Karpas-422 (cell line): ENCODE results near the gene TMEM161A. TPM values are rescaled to one million over a fixed set of nuclear protein-coding genes. Genes with fewer than 3 reads are reported as not detected.
A peak's percentile ranks its signal among the peaks of the same experiment; 100 is the strongest.
"Not testable (repeated sequence)": the region's sequence is repeated elsewhere in the genome, so short reads cannot be mapped to it uniquely, and the experiment has no call there.

ENCODE experiments used
- DNase-seq: peaks from one replicate; pipeline ENCODE4 v3.0.0-alpha.2; 2015
- H2AFZ ChIP-seq: fragments of 200-600 bp; sonication (generic); 2 replicates; pipeline ENCODE4 v1.6.1; 2014; ENCODE audit warnings: antibody characterized with exemption, low read length, mixed read lengths
- H3K27ac ChIP-seq: fragments of 200-600 bp; sonication (generic); 2 replicates; pipeline ENCODE4 v1.5.1; 2014; ENCODE audit warnings: mild to moderate bottlenecking, low read length, moderate library complexity
- H3K27me3 ChIP-seq: fragments of 200-600 bp; sonication (generic); 2 replicates; pipeline ENCODE4 v1.6.1; 2014; ENCODE audit warnings: low read length, mixed read lengths
- H3K36me3 ChIP-seq: fragments of 200-600 bp; sonication (generic); 2 replicates; pipeline ENCODE4 v1.6.1; 2014; ENCODE audit warnings: low read length, mixed read lengths; ENCODE audit not compliant: insufficient read depth
- H3K4me1 ChIP-seq: fragments of 200-600 bp; sonication (generic); 2 replicates; pipeline ENCODE4 v1.6.1; 2014; ENCODE audit warnings: mild to moderate bottlenecking, low read length, mixed read lengths
- H3K4me2 ChIP-seq: fragments of 200-600 bp; sonication (generic); 2 replicates; pipeline ENCODE4 v1.6.1; 2014; ENCODE audit warnings: low read length, low read depth, mild to moderate bottlenecking; ENCODE audit not compliant: poor library complexity, severe bottlenecking
- H3K4me3 ChIP-seq: fragments of 200-600 bp; sonication (generic); 2 replicates; pipeline ENCODE4 v1.5.1; 2014; ENCODE audit warnings: mild to moderate bottlenecking, antibody characterized with exemption, low read length, mixed read lengths
- H3K79me2 ChIP-seq: fragments of 200-600 bp; sonication (generic); 2 replicates; pipeline ENCODE4 v1.6.1; 2014; ENCODE audit warnings: mild to moderate bottlenecking, low read length, mixed read lengths
- H3K9ac ChIP-seq: fragments of 200-600 bp; sonication (generic); 2 replicates; pipeline ENCODE4 v1.6.0; 2014; ENCODE audit warnings: low read length
- H3K9me2 ChIP-seq: fragments of 200-600 bp; sonication (generic), shearing (Covaris generic); replicated peaks from 2 replicates; pipeline ENCODE4 v1.6.0; 2014; ENCODE audit warnings: mild to moderate bottlenecking, low read length, moderate library complexity; ENCODE audit not compliant: insufficient read depth
- H3K9me3 ChIP-seq: fragments of 300-700, 200-600 bp; sonication (generic); 2 replicates; pipeline ENCODE4 v1.6.1; 2014; ENCODE audit warnings: low read length, mixed read lengths
- H4K20me1 ChIP-seq: fragments of 200-600 bp; sonication (generic); 2 replicates; pipeline ENCODE4 v1.6.1; 2014; ENCODE audit warnings: mild to moderate bottlenecking, antibody characterized with exemption, low read length, low read depth; ENCODE audit not compliant: insufficient read depth
- total RNA-seq: library from RNA; depleted of rRNA; stranded (reverse); fragments of >200 nt; shearing (Covaris generic); gene quantifications from 2 replicates; pipeline ENCODE4 v1.2.3, GENCODE V29; 2014; ENCODE audit warnings: low replicate concordance

TMEM161A gene
- total RNA-seq, 1 experiment from 2014 or later, result 24.9 TPM

GRCh38 chr19:19105365-19106055 lies 32.8 kb downstream of the TMEM161A start:
- Histone ChIP-seq H3K27me3 (no peaks in the 10 kb centered on the region), H3K9ac (peak overlapping the region; percentile 48; the same call in 1 of the 2 replicates), H3K9me3 (no peaks in the 10 kb centered on the region), H3K27ac (no peak overlapping the region), H3K9me2 (no peaks in the 10 kb centered on the region), H3K36me3 (no peaks in the 10 kb centered on the region), H3K4me2 (peak overlapping the region; percentile 77), H3K4me1 (peaks cover 15% of the 10 kb centered on the region), H3K4me3 (peak overlapping the region; percentile 61; the same call in 1 of the 2 replicates), H3K79me2 (no peaks in the 10 kb centered on the region), H4K20me1 (no peaks in the 10 kb centered on the region), H2AFZ (peak overlapping the region; percentile 95; the same call in 1 of the 2 replicates)
- DNase-seq, result peak; percentile 64

GRCh38 chr19:19103167-19103566 lies 35.1 kb downstream of the TMEM161A start:
- Histone ChIP-seq H3K4me3 (no peak overlapping the region), H3K36me3 (no peaks in the 10 kb centered on the region), H3K9me2 (no peaks in the 10 kb centered on the region), H2AFZ (no peak overlapping the region), H3K9me3 (no peaks in the 10 kb centered on the region), H3K9ac (no peak overlapping the region), H3K27me3 (no peaks in the 10 kb centered on the region), H3K27ac (no peak overlapping the region), H3K4me1 (peaks cover 15% of the 10 kb centered on the region), H4K20me1 (no peaks in the 10 kb centered on the region), H3K79me2 (no peaks in the 10 kb centered on the region), H3K4me2 (no peak overlapping the region)
- DNase-seq, result no peak

- DNase-seq, H2AFZ ChIP-seq, H4K20me1 ChIP-seq, H3K4me3 ChIP-seq, H3K79me2 ChIP-seq, H3K36me3 ChIP-seq, H3K27me3 ChIP-seq, H3K9me3 ChIP-seq, H3K9ac ChIP-seq, H3K27ac ChIP-seq, H3K9me2 ChIP-seq, H3K4me2 ChIP-seq: not testable (repeated sequence)
- peaks cover 15% of the 10 kb centered on the region for H3K4me1 ChIP-seq
Measured at GRCh38 chr19:19102566-19102965, 35.7 kb downstream of the TMEM161A start.

GRCh38 chr19:19101540-19101939 lies 36.7 kb downstream of the TMEM161A start:
- Histone ChIP-seq H3K4me1 (peaks cover 15% of the 10 kb centered on the region), H3K36me3 (no peaks in the 10 kb centered on the region)

GRCh38 chr19:19098703-19099632 lies 39.3 kb downstream of the TMEM161A start:
- Histone ChIP-seq H3K79me2 (no peaks in the 10 kb centered on the region), H3K4me1 (no peaks in the 10 kb centered on the region), H3K9me2 (no peaks in the 10 kb centered on the region), H2AFZ (no peak overlapping the region), H3K36me3 (no peaks in the 10 kb centered on the region), H4K20me1 (no peaks in the 10 kb centered on the region), H3K9me3 (no peaks in the 10 kb centered on the region), H3K27me3 (no peaks in the 10 kb centered on the region), H3K4me3 (no peak overlapping the region), H3K4me2 (no peak overlapping the region), H3K9ac (no peak overlapping the region), H3K27ac (no peak overlapping the region)
- no peak for DNase-seq

More at GRCh38 chr19:19101540-19101939, 36.7 kb downstream of the TMEM161A start:
- Histone ChIP-seq H2AFZ (no peak overlapping the region), H3K9me2 (no peaks in the 10 kb centered on the region), H3K27me3 (no peaks in the 10 kb centered on the region), H3K4me3 (no peak overlapping the region), H3K79me2 (no peaks in the 10 kb centered on the region), H4K20me1 (no peaks in the 10 kb centered on the region), H3K27ac (no peak overlapping the region), H3K4me2 (no peak overlapping the region), H3K9me3 (no peaks in the 10 kb centered on the region), H3K9ac (no peak overlapping the region)
- DNase-seq, result no peak

GRCh38 chr19:19098084-19098702 lies 40.1 kb downstream of the TMEM161A start:
- H3K9me2 ChIP-seq, result no peaks in the 10 kb centered on the region
- no peaks in the 10 kb centered on the region for H3K4me1 ChIP-seq
- H3K9ac ChIP-seq, result no peak overlapping the region
- H3K27ac ChIP-seq, result no peak overlapping the region
- no peaks in the 10 kb centered on the region for H4K20me1 ChIP-seq
- no peak overlapping the region for H2AFZ ChIP-seq
- H3K4me2 ChIP-seq, result no peak overlapping the region
- no peaks in the 10 kb centered on the region for H3K36me3 ChIP-seq
- H3K27me3 ChIP-seq, result no peaks in the 10 kb centered on the region
- H3K4me3 ChIP-seq, result no peak overlapping the region
- H3K79me2 ChIP-seq, result no peaks in the 10 kb centered on the region
- H3K9me3 ChIP-seq, result no peaks in the 10 kb centered on the region
- DNase-seq, result no peak

GRCh38 chr19:19096641-19097627 lies 41.3 kb downstream of the TMEM161A start:
- Histone ChIP-seq H2AFZ (no peak overlapping the region), H4K20me1 (no peaks in the 10 kb centered on the region), H3K9me2 (no peaks in the 10 kb centered on the region), H3K4me3 (no peak overlapping the region), H3K4me2 (no peak overlapping the region), H3K4me1 (no peaks in the 10 kb centered on the region), H3K79me2 (no peaks in the 10 kb centered on the region), H3K9ac (no peak overlapping the region), H3K27me3 (no peaks in the 10 kb centered on the region), H3K36me3 (no peaks in the 10 kb centered on the region), H3K9me3 (no peaks in the 10 kb centered on the region), H3K27ac (no peak overlapping the region)
- no peak for DNase-seq
